Measurements from ENCODE around the gene SRPK2.
"Not testable (repeated sequence)": the region's sequence is repeated elsewhere in the genome, so short reads cannot be mapped to it uniquely, and the experiment has no call there.

SRPK2 gene

DNA sequence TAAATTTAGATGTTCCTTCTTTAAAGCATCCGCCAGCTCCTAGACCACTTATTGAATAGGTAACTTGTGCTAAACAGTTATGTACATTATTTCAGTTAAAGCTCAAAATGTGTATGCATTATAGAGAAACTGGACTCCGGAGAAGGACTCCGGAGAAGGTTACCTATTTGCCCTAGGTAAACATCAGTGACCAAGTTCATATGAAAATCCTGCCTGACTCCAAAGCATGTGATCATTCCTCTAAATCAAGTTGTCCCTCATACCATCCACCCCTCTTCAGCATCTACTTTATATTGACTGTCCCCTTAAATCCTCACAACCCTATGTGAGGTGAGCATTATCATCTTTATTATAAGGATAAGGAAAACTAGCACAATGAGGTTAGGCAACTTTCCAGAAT lies 147.5 kb downstream of the SRPK2 start:
- no peak for TF ChIP-seq EZH2 (IDR thresholded peaks at IDR 0.05)
- no peak for TF ChIP-seq POLR2AphosphoS5 (IDR thresholded peaks at IDR 0.05; ENCODE audit: borderline replicate concordance, low read depth, low read length)
- no peak for TF ChIP-seq FOXP2 (optimal IDR thresholded peaks at IDR 0.05; ENCODE audit: control extremely low read depth, extremely low read length, insufficient read depth)
- no peaks in the 10 kb centered on the region for H3K9me3 ChIP-seq (ENCODE audit: low read depth, low read length)
- H3K36me3 ChIP-seq (ENCODE audit: insufficient read depth, low read length), result no peaks in the 10 kb centered on the region
- H3K4me3 ChIP-seq, result no peak overlapping the region
- no peak for DNase-seq (ENCODE audit: low read depth, low spot score)
- no peak overlapping the region for H3K9ac ChIP-seq (ENCODE audit: insufficient read length)
- H3K27ac ChIP-seq, result no peak overlapping the region

DNA sequence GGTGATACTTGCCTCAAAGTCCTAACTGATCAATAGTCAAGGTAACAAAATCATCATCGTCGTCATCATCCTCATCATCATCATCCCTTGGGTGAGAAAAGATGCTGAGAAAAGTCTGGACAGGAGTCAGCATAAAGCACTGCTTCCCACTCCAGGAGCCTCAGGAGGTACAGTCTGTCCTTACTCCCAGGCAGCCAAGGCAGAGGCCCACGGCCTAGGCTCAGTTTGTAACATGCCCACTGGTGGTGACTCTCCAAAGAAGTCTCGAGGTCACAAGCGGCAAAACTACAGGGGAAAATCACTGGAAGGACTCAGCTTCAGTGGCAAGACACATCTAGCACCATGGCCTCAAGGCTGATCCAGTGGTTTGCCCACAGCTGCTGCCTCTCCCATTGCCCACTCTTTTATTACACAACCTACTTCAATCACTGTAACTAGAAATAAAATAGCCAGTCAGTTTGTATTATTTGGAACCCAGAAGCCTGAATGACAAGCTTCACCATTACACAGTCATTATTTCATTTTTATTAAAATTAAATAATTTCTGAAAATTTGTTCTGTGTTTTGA lies 150.4 kb downstream of the SRPK2 start:
- H3K27ac ChIP-seq, result no peak overlapping the region
- TF ChIP-seq POLR2AphosphoS5 (IDR thresholded peaks at IDR 0.05; ENCODE audit: borderline replicate concordance, low read depth, low read length), result no peak
- no peak for TF ChIP-seq FOXP2 (optimal IDR thresholded peaks at IDR 0.05; ENCODE audit: control extremely low read depth, extremely low read length, insufficient read depth)
- no peak for TF ChIP-seq EZH2 (IDR thresholded peaks at IDR 0.05)
- H3K4me3 ChIP-seq, result no peak overlapping the region
- H3K9ac ChIP-seq (ENCODE audit: insufficient read length), result no peak overlapping the region
- no peaks in the 10 kb centered on the region for H3K36me3 ChIP-seq (ENCODE audit: insufficient read depth, low read length)
- no peaks in the 10 kb centered on the region for H3K9me3 ChIP-seq (ENCODE audit: low read depth, low read length)
- DNase-seq (ENCODE audit: low read depth, low spot score), result no peak

DNA sequence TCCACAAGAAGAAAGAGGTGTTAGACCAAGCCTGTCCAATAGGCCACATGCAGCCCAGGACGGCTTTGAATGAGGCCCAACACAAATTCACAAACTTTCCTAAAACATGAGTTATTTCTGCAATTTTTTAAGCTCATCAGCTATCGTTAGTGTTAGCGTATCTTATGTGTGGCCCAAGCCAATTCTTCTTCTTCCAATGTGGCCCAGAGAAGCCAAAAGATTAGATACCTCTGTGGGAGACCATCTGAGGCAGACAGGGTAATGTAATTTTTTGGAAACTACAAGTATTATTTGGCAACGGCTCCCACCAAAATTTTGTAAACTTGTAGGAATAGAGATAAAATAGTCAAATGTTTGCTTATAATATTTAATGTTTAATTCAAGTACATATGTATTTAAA lies 153.8 kb downstream of the SRPK2 start:
- Histone ChIP-seq H3K9ac (ENCODE audit: insufficient read length) (no peak overlapping the region), H3K9me3 (ENCODE audit: low read depth, low read length) (no peaks in the 10 kb centered on the region), H3K36me3 (ENCODE audit: insufficient read depth, low read length) (no peaks in the 10 kb centered on the region), H3K4me3 (no peak overlapping the region), H3K27ac (peak overlapping the region; percentile 58)
- TF ChIP-seq EZH2 (IDR thresholded peaks at IDR 0.05) (no peak), POLR2AphosphoS5 (IDR thresholded peaks at IDR 0.05; ENCODE audit: borderline replicate concordance, low read depth, low read length) (no peak), FOXP2 (optimal IDR thresholded peaks at IDR 0.05; ENCODE audit: control extremely low read depth, extremely low read length, insufficient read depth) (no peak)
- DNase-seq (ENCODE audit: low read depth, low spot score), result no peak

DNA sequence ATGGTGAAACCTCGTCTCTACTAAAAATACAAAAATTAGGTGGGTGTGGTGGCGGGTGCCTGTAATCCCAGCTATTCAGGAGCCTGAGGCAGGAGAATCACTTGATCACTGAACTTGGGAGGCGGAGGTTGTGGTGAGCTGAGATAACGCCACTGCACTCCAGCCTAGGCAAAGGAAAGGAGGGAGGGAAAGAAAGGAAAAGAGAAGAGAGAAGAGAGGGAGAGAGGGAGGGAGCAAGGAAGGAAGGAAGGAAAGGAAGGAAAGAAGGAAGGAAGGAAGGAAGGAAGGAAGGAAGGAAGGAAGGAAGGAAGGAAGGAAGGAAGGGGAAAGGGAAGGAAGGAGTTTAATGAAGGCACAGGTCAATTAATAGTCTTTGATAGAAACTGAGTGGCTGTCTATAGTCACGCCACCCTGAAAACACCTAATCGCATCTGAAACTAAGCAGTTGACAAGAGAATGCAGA lies 155.9 kb downstream of the SRPK2 start:
- Histone ChIP-seq H3K9ac (ENCODE audit: insufficient read length) (peak overlapping the region; percentile 19), H3K27ac (peak overlapping the region; percentile 96), H3K4me3 (peak overlapping the region; percentile 24; the same call in 1 of the 2 replicates)
- H3K36me3 ChIP-seq (ENCODE audit: insufficient read depth, low read length); H3K9me3 ChIP-seq (ENCODE audit: low read depth, low read length): not testable (repeated sequence)
- TF ChIP-seq POLR2AphosphoS5 (IDR thresholded peaks at IDR 0.05; ENCODE audit: borderline replicate concordance, low read depth, low read length), result peak; percentile 65; the same call in 1 of the 2 replicates
- peak; percentile 71 for DNase-seq (ENCODE audit: low read depth, low spot score)

DNA sequence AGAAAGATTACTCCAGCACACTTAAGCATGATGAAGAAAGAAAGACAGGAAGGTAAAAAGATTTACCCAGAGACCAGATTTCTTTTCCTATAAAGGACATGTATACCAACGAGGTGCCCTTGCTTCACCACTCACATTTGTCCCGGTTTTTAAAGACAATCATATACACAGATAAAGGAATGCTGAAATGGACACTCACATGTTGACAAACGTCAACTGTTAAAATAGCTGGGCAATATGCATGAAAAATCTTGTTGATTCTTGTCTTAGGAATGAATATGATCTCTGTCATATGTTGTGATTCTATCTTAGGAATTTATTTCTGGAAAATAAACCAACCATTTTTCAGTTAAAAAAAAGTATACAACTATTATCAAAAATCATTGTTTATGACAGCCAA lies 158.2 kb downstream of the SRPK2 start:
- H3K4me3 ChIP-seq, result no peak overlapping the region
- 0 out of 2 replicates have a peak, but pooled peaks cover 3% of the 10 kb centered on the region for H3K36me3 ChIP-seq (ENCODE audit: insufficient read depth, low read length)
- TF ChIP-seq FOXP2 (optimal IDR thresholded peaks at IDR 0.05; ENCODE audit: control extremely low read depth, extremely low read length, insufficient read depth) (no peak), EZH2 (IDR thresholded peaks at IDR 0.05) (no peak), POLR2AphosphoS5 (IDR thresholded peaks at IDR 0.05; ENCODE audit: borderline replicate concordance, low read depth, low read length) (no peak)
- H3K9ac ChIP-seq (ENCODE audit: insufficient read length), result no peak overlapping the region
- no peak for DNase-seq (ENCODE audit: low read depth, low spot score)
- no peaks in the 10 kb centered on the region; the same call in 1 of the 2 replicates for H3K9me3 ChIP-seq (ENCODE audit: low read depth, low read length)
- H3K27ac ChIP-seq, result peak overlapping the region; percentile 91

DNA sequence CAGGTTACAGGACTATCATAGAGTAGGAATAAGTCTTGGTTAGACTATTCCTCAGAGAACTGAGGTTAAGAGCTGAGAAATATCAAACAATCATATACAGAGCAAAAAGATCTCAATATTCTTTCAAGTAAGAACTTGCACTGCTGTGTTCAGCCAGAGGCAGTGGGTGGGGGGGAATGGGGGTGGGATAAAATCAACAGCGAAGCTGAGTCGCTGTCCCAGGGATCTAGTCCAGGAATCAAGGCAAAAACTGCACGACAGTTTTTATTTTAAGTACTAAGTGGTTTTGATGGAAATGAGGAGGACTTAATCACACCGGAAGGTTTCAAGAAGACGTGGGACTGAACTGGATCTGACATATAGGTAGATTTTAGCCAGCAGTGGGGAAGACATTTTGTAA lies 159.1 kb downstream of the SRPK2 start:
- peak overlapping the region; percentile 13; the same call in 1 of the 2 replicates for H3K4me3 ChIP-seq
- peak overlapping the region; percentile 51 for H3K9ac ChIP-seq (ENCODE audit: insufficient read length)
- H3K9me3 ChIP-seq (ENCODE audit: low read depth, low read length), result no peaks in the 10 kb centered on the region; the same call in 1 of the 2 replicates
- peak overlapping the region; percentile 91 for H3K27ac ChIP-seq
- TF ChIP-seq EZH2 (IDR thresholded peaks at IDR 0.05) (no peak), FOXP2 (optimal IDR thresholded peaks at IDR 0.05; ENCODE audit: control extremely low read depth, extremely low read length, insufficient read depth) (no peak), POLR2AphosphoS5 (IDR thresholded peaks at IDR 0.05; ENCODE audit: borderline replicate concordance, low read depth, low read length) (no peak)
- 0 out of 2 replicates have a peak, but pooled peaks cover 3% of the 10 kb centered on the region for H3K36me3 ChIP-seq (ENCODE audit: insufficient read depth, low read length)
- DNase-seq (ENCODE audit: low read depth, low spot score), result no peak

DNA sequence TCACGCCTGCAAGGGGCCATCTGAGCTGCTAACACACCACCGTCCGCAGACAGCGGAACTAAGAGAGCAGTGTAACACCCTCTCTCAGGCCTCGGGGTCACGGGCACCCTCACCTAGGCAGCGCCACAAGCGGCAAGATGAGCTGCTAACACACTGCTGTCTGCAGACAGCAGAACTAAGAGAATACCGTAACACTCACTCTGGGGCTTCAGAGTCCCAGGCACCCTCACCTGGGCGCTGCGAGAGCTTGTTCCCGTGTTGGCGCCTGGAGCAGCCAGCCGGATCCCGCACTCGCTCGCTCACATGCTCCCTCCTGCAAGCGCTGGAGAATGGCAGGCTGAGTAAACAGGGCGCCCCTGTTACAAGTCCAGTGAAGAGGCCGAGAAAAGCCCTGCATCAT lies 160.2 kb downstream of the SRPK2 start:
- Histone ChIP-seq H3K4me3 (no peak overlapping the region), H3K27ac (0 out of 2 replicates have a peak overlapping the region, but pooled peaks have one; percentile 8), H3K9ac (ENCODE audit: insufficient read length) (no peak overlapping the region), H3K9me3 (ENCODE audit: low read depth, low read length) (no peaks in the 10 kb centered on the region; the same call in 1 of the 2 replicates), H3K36me3 (ENCODE audit: insufficient read depth, low read length) (0 out of 2 replicates have a peak, but pooled peaks cover 3% of the 10 kb centered on the region)
- no peak for DNase-seq (ENCODE audit: low read depth, low spot score)
- TF ChIP-seq FOXP2 (optimal IDR thresholded peaks at IDR 0.05; ENCODE audit: control extremely low read depth, extremely low read length, insufficient read depth), result no peak
- TF ChIP-seq POLR2AphosphoS5 (IDR thresholded peaks at IDR 0.05; ENCODE audit: borderline replicate concordance, low read depth, low read length), result no peak
- TF ChIP-seq EZH2 (IDR thresholded peaks at IDR 0.05), result no peak

DNA sequence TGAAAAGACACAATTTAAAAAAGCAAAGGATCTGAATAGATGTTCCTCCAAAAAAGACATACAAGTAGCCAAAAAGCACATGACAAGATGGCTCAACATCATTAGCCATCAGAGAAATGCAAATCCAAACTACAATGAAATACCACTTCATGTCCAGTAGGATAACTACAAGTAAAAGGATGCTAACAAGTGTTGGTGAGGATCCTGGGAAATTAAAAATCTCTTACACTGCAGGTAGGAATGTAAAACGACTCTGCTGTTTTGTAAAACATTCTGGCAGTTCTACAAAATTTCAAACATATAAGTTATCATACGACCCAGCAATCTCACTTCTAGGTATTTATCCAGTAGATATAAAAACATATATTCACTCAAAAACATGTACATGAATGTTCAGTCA lies 161.3 kb downstream of the SRPK2 start:
- H3K4me3 ChIP-seq, result no peak overlapping the region
- H3K9ac ChIP-seq (ENCODE audit: insufficient read length), result no peak overlapping the region
- H3K27ac ChIP-seq, result no peak overlapping the region
- TF ChIP-seq FOXP2 (optimal IDR thresholded peaks at IDR 0.05; ENCODE audit: control extremely low read depth, extremely low read length, insufficient read depth) (no peak), POLR2AphosphoS5 (IDR thresholded peaks at IDR 0.05; ENCODE audit: borderline replicate concordance, low read depth, low read length) (no peak)
- H3K36me3 ChIP-seq (ENCODE audit: insufficient read depth, low read length), result 0 out of 2 replicates have a peak, but pooled peaks cover 3% of the 10 kb centered on the region
- no peaks in the 10 kb centered on the region; the same call in 1 of the 2 replicates for H3K9me3 ChIP-seq (ENCODE audit: low read depth, low read length)
- no peak for DNase-seq (ENCODE audit: low read depth, low spot score)

Data from SK-N-MC (cell line).